Measurements from ENCODE around the gene PITX1. TPM values are rescaled to one million over a fixed set of nuclear protein-coding genes. Genes with fewer than 3 reads are reported as not detected.

Gene PITX1
- total and polyA plus RNA-seq, 2 donors (not counting 1 experiment from before 2014, with no cell fraction given) = 0.13 TPM; not detected in 1

GRCh38 chr5:134979416-134979815 is 54.6 kb downstream of the PITX1 start:
- Mint-ChIP-seq H3K27me3 (peaks cover 5% of the 10 kb centered on the region), H3K9me3 (ENCODE audit: insufficient read depth) (peaks cover 20% of the 10 kb centered on the region), H3K27ac (no peak overlapping the region), H3K4me1 (no peaks in the 10 kb centered on the region), H3K4me3 (no peak overlapping the region)
- WGBS (ENCODE audit: insufficient coverage) = 100% methylated on average over 1 of the region's 3 CpGs
- Histone ChIP-seq H3K4me3 (ENCODE audit: control extremely low read depth in 1 of 5, extremely low read depth in 1 of 5, insufficient read depth in 1 of 5, low read depth in 2 of 5, low read length in 4 of 5) (no peak overlapping the region), H2AFZ (ENCODE audit: insufficient read depth, low read depth, low read length, poor library complexity, severe bottlenecking) (no peak overlapping the region), H3K36me3 (replicated peaks in 1 of 2; ENCODE audit: control extremely low read depth in 1 of 2, control insufficient read depth in 1 of 2, extremely low read depth in 1 of 2, insufficient read depth in 2 of 2, low read length in 1 of 2) (no peaks in the 10 kb centered on the region), H3K9ac (ENCODE audit: low read length) (no peak overlapping the region), H4K20me1 (ENCODE audit: control insufficient read depth, insufficient read depth, low read length, poor library complexity, severe bottlenecking) (no peaks in the 10 kb centered on the region), H3K9me3 (ENCODE audit: control extremely low read depth in 1 of 3, control insufficient read depth in 2 of 3, insufficient read depth in 1 of 3, low read length in 2 of 3) (peaks cover 9 to 39% (median 38%) of the 10 kb centered on the region in 3 donors), H3K27ac (ENCODE audit: low read length in 2 of 2) (no peak overlapping the region), H3K4me1 (ENCODE audit: control insufficient read depth in 2 of 2, insufficient read depth in 2 of 2, low read length in 2 of 2) (no peaks in the 10 kb centered on the region), H3K4me2 (replicated peaks; ENCODE audit: low read depth, low read length, poor library complexity, severe bottlenecking) (no peak overlapping the region), H3K27me3 (replicated peaks in 1 of 4; ENCODE audit: control extremely low read depth in 1 of 4, control insufficient read depth in 3 of 4, insufficient read depth in 4 of 4, low read length in 3 of 4) (no peaks in the 10 kb centered on the region), H3K79me2 (ENCODE audit: control insufficient read depth, insufficient read depth, low read length) (no peaks in the 10 kb centered on the region)
- DNase-seq (no peak), ATAC-seq (ENCODE audit: low read depth) (no peak)
- CTCF ChIA-PET = no interaction called here
- intact Hi-C loops (cut with micrococcal nuclease) = no loop called here
- POLR2A ChIA-PET = no interaction called here
- TF ChIP-seq CTCF (IDR thresholded peaks at IDR 0.05) (no peak), EZH2 (IDR thresholded peaks at IDR 0.05; ENCODE audit: borderline replicate concordance, insufficient read depth, low read depth, low read length, poor library complexity, severe bottlenecking) (no peak)

Other genes with a start within 250 kb of the PITX1 start
- gene C5orf24, start 188.3 kb downstream of the PITX1 start, total RNA-seq = 38.2 and 44.2 TPM in 2 replicates
- gene C5orf24, start 188.3 kb downstream of the PITX1 start, polyA plus RNA-seq = 13.0 and 21.1 TPM in 2 replicates
- 45.2 and 50.4 TPM in 2 replicates for gene TXNDC15, start 159.9 kb downstream of the PITX1 start, total RNA-seq
- gene TXNDC15, start 159.9 kb downstream of the PITX1 start, polyA plus RNA-seq = 18.5 and 43.9 TPM in 2 replicates
- gene PCBD2, start 129.1 kb downstream of the PITX1 start, total RNA-seq = 15.7 and 20.9 TPM in 2 replicates
- 6.1 and 7.0 TPM in 2 replicates for gene PCBD2, start 129.1 kb downstream of the PITX1 start, polyA plus RNA-seq
- 0.79 and 2.7 TPM in 2 replicates for gene CATSPER3, start 66.3 kb downstream of the PITX1 start, total RNA-seq
- gene CATSPER3, start 66.3 kb downstream of the PITX1 start, polyA plus RNA-seq = 1.1 and 1.3 TPM in 2 replicates